ENCODE data around the gene DLGAP1. TPM values are rescaled to one million over a fixed set of nuclear protein-coding genes. Genes with fewer than 3 reads are reported as not detected.

DLGAP1 gene
- total and polyA plus RNA-seq, 10 donors, result 0.11 to 6.0 (median 2.1) TPM

GRCh38 chr18:4093676-4094075 is 361.4 kb downstream of the DLGAP1 start:
- Histone ChIP-seq H3K27ac (no peak overlapping the region), H3K27me3 (replicated peaks in 1 of 7) (peaks cover 0 to 3% (median 0%) of the 10 kb centered on the region in 7 donors), H3K9me3 (peaks cover 0 to 5% (median 0%) of the 10 kb centered on the region in 8 donors), H3K36me3 (no peaks in the 10 kb centered on the region), H3K4me1 (no peaks in the 10 kb centered on the region), H3K4me3 (no peak overlapping the region)
- DNase-seq, result no peak
- intact Hi-C loops (cut with DNase I; ENCODE audit: low total_unique reads), result no loop called here
- TF ChIP-seq POLR2AphosphoS5 (IDR thresholded peaks at IDR 0.05) (no peak), POLR2A (IDR thresholded peaks at IDR 0.05) (no peak), CTCF (IDR thresholded peaks at IDR 0.05 in 8 of 11, conservative IDR thresholded peaks at IDR 0.05 in 3 of 11) (no peak)
- WGBS, 5 donors, result 18 to 23% (median 21%) methylated on average over 2 of the region's 2 CpGs

- Histone ChIP-seq H3K9me3 (peaks cover 0 to 19% (median 9%) of the 10 kb centered on the region in 8 donors), H3K36me3 (no peaks in the 10 kb centered on the region), H3K4me1 (no peaks in the 10 kb centered on the region), H3K27me3 (replicated peaks in 1 of 7) (no peaks in the 10 kb centered on the region), H3K27ac (no peak overlapping the region), H3K4me3 (no peak overlapping the region)
- 53 to 70% (median 60%) methylated on average over 3 of the region's 3 CpGs for WGBS, 5 donors
- no peak for DNase-seq
- TF ChIP-seq POLR2A (IDR thresholded peaks at IDR 0.05) (no peak), CTCF (IDR thresholded peaks at IDR 0.05 in 8 of 11, conservative IDR thresholded peaks at IDR 0.05 in 3 of 11) (no peak), POLR2AphosphoS5 (IDR thresholded peaks at IDR 0.05) (no peak)
- intact Hi-C loops (cut with DNase I; ENCODE audit: low total_unique reads), result no loop called here
Measured at GRCh38 chr18:4084382-4084900, 370.7 kb downstream of the DLGAP1 start.

- Histone ChIP-seq H3K9me3 (no peaks in the 10 kb centered on the region), H3K4me1 (no peaks in the 10 kb centered on the region), H3K27me3 (replicated peaks in 1 of 7) (no peaks in the 10 kb centered on the region), H3K36me3 (no peaks in the 10 kb centered on the region), H3K4me3 (no peak overlapping the region), H3K27ac (no peak overlapping the region)
- whole genome bisulfite sequencing, 5 donors, result 77 to 86% (median 85%) methylated on average over 4 of the region's 4 CpGs
- TF ChIP-seq POLR2AphosphoS5 (IDR thresholded peaks at IDR 0.05) (no peak), CTCF (IDR thresholded peaks at IDR 0.05 in 8 of 11, conservative IDR thresholded peaks at IDR 0.05 in 3 of 11) (no peak), POLR2A (IDR thresholded peaks at IDR 0.05) (no peak)
- intact Hi-C loops (cut with DNase I; ENCODE audit: low total_unique reads), result no loop called here
- DNase-seq, result no peak
Measured at GRCh38 chr18:4078246-4078645, 376.9 kb downstream of the DLGAP1 start.

GRCh38 chr18:4077721-4078120 is 377.4 kb downstream of the DLGAP1 start:
- Histone ChIP-seq H3K27me3 (replicated peaks in 1 of 7) (no peaks in the 10 kb centered on the region), H3K27ac (no peak overlapping the region), H3K4me1 (no peaks in the 10 kb centered on the region), H3K9me3 (no peaks in the 10 kb centered on the region), H3K36me3 (no peaks in the 10 kb centered on the region), H3K4me3 (no peak overlapping the region)
- 70 to 82% (median 77%) methylated on average over 2 of the region's 2 CpGs for WGBS, 5 donors
- TF ChIP-seq POLR2A (IDR thresholded peaks at IDR 0.05) (no peak), POLR2AphosphoS5 (IDR thresholded peaks at IDR 0.05) (no peak), CTCF (IDR thresholded peaks at IDR 0.05 in 8 of 11, conservative IDR thresholded peaks at IDR 0.05 in 3 of 11) (no peak)
- DNase-seq, result no peak
- intact Hi-C loops (cut with DNase I; ENCODE audit: low total_unique reads), result no loop called here

All from spleen (tissue), 11 donors.